Loucy (cell line): Measurements from ENCODE around the gene KIF7.

Experiments used
- H2AFZ ChIP-seq: fragments of 200-600 bp; sonication (generic); 2 replicates; pipeline ENCODE4 v1.6.0; 2016; ENCODE audit warnings: antibody characterized with exemption, mild to moderate bottlenecking, low read length, moderate library complexity
- H3F3A ChIP-seq: fragments of 200-600 bp; 2 replicates; pipeline ENCODE4 v1.6.0; 2016; ENCODE audit warnings: antibody characterized with exemption, low read depth, mild to moderate bottlenecking
- H3K27me3 ChIP-seq: fragments of 200-600 bp; sonication (generic); 2 replicates; pipeline ENCODE4 v1.6.1; 2014; ENCODE audit warnings: low read length, mild to moderate bottlenecking; ENCODE audit not compliant: insufficient read depth, poor library complexity, severe bottlenecking
- H3K36me3 ChIP-seq: fragments of 200-600 bp; sonication (generic); 2 replicates; pipeline ENCODE4 v1.6.1; 2016; ENCODE audit warnings: low read length; ENCODE audit not compliant: insufficient read depth
- H3K4me1 ChIP-seq: fragments of 200-600 bp; sonication (generic); 2 replicates; pipeline ENCODE4 v1.5.1; 2014; ENCODE audit warnings: low read length, mild to moderate bottlenecking; ENCODE audit not compliant: insufficient read depth, poor library complexity, severe bottlenecking
- H3K4me2 ChIP-seq: fragments of 200-600 bp; sonication (generic); 2 replicates; pipeline ENCODE4 v1.6.0; 2014; ENCODE audit warnings: antibody characterized with exemption, low read length, low read depth, mild to moderate bottlenecking; ENCODE audit not compliant: poor library complexity, severe bottlenecking
- H3K4me3 ChIP-seq: fragments of 200-600 bp; sonication (generic); 2 replicates; pipeline ENCODE4 v1.5.1; 2014; ENCODE audit warnings: low read length, mild to moderate bottlenecking, mixed read lengths; ENCODE audit not compliant: poor library complexity, severe bottlenecking
- H3K79me2 ChIP-seq: fragments of 200-600 bp; sonication (generic); 2 replicates; pipeline ENCODE4 v1.6.1; 2014; ENCODE audit warnings: low read length; ENCODE audit not compliant: insufficient read depth
- H3K9ac ChIP-seq: fragments of 200-600 bp; sonication (generic); 2 replicates; pipeline ENCODE4 v1.6.0; 2014; ENCODE audit warnings: mild to moderate bottlenecking, low read depth, low read length, moderate library complexity; ENCODE audit not compliant: poor library complexity, severe bottlenecking
- H3K9me2 ChIP-seq: fragments of 200-600 bp; sonication (generic); replicated peaks from 2 replicates; pipeline ENCODE4 v1.6.1; 2016; ENCODE audit warnings: low read depth, low read length, mixed read lengths
- H3K9me3 ChIP-seq: fragments of 200-600 bp; sonication (generic); 2 replicates; pipeline ENCODE4 v1.6.1; 2014; ENCODE audit warnings: mild to moderate bottlenecking, antibody characterized with exemption, low read length, low read depth; ENCODE audit not compliant: insufficient read depth
- H4K20me1 ChIP-seq: fragments of 200-600 bp; sonication (generic); 2 replicates; pipeline ENCODE4 v1.6.0; 2014; ENCODE audit warnings: antibody characterized with exemption, low read length, mild to moderate bottlenecking; ENCODE audit not compliant: insufficient read depth, poor library complexity, severe bottlenecking
- CTCF ChIP-seq: fragments of 200-600 bp; sonication (generic); conservative IDR thresholded peaks from 2 replicates; pipeline ENCODE4 v1.5.1; 2014; ENCODE audit warnings: mild to moderate bottlenecking, antibody characterized with exemption, low read length
- EZH2phosphoT487 ChIP-seq: fragments of 200-600 bp; IDR thresholded peaks from 2 replicates; pipeline ENCODE4 v1.6.1; 2018; ENCODE audit warnings: antibody characterized with exemption, mild to moderate bottlenecking, moderate library complexity, borderline replicate concordance

KIF7 gene

GRCh38 chr15:89623165-89623564, 32.1 kb downstream of the KIF7 start:
- peaks cover 98% of the 10 kb centered on the region for H3K36me3 ChIP-seq

GRCh38 chr15:89621547-89621946, 33.7 kb downstream of the KIF7 start:
- no peaks in the 10 kb centered on the region for H3K9me3 ChIP-seq
- H3K79me2 ChIP-seq, result no peaks in the 10 kb centered on the region
- no peak overlapping the region for H3K4me3 ChIP-seq
- no peaks in the 10 kb centered on the region for H3K4me1 ChIP-seq
- H3K9ac ChIP-seq, result no peak overlapping the region
- H3F3A ChIP-seq, result no peaks in the 10 kb centered on the region
- H3K36me3 ChIP-seq, result peaks cover 97% of the 10 kb centered on the region
- H3K4me2 ChIP-seq, result no peak overlapping the region
- H2AFZ ChIP-seq, result no peak overlapping the region
- TF ChIP-seq EZH2phosphoT487 (no peak), CTCF (no peak)
- no peaks in the 10 kb centered on the region for H3K9me2 ChIP-seq
- no peaks in the 10 kb centered on the region for H3K27me3 ChIP-seq
- no peaks in the 10 kb centered on the region for H4K20me1 ChIP-seq

More at GRCh38 chr15:89623165-89623564, 32.1 kb downstream of the KIF7 start:
- H3K4me2 ChIP-seq, result no peak overlapping the region
- no peaks in the 10 kb centered on the region for H3K79me2 ChIP-seq
- no peaks in the 10 kb centered on the region for H3K9me3 ChIP-seq
- H3F3A ChIP-seq, result no peaks in the 10 kb centered on the region
- TF ChIP-seq EZH2phosphoT487 (no peak), CTCF (no peak)
- no peaks in the 10 kb centered on the region for H3K9me2 ChIP-seq
- H3K27me3 ChIP-seq, result no peaks in the 10 kb centered on the region
- H3K4me1 ChIP-seq, result no peaks in the 10 kb centered on the region
- no peaks in the 10 kb centered on the region for H4K20me1 ChIP-seq
- H3K4me3 ChIP-seq, result no peak overlapping the region
- no peak overlapping the region for H3K9ac ChIP-seq
- no peak overlapping the region for H2AFZ ChIP-seq

- Histone ChIP-seq H3K36me3 (peaks cover 95% of the 10 kb centered on the region), H3K79me2 (no peaks in the 10 kb centered on the region; the same call in 1 of the 2 replicates), H3K27me3 (no peaks in the 10 kb centered on the region), H3K4me3 (no peak overlapping the region), H2AFZ (no peak overlapping the region), H4K20me1 (no peaks in the 10 kb centered on the region), H3K9me3 (peaks cover 9% of the 10 kb centered on the region; the same call in 1 of the 2 replicates), H3F3A (no peaks in the 10 kb centered on the region), H3K9me2 (no peaks in the 10 kb centered on the region), H3K4me1 (no peaks in the 10 kb centered on the region), H3K9ac (no peak overlapping the region), H3K4me2 (no peak overlapping the region)
- TF ChIP-seq CTCF (no peak), EZH2phosphoT487 (no peak)
These were observed 39.0 kb downstream of the KIF7 start for GRCh38 chr15:89616228-89616627.
